GM12878 (cell line): ENCODE data around the gene CENPQ. TPM values are rescaled to one million over a fixed set of nuclear protein-coding genes. Genes with fewer than 3 reads are reported as not detected.
"Not testable (repeated sequence)": the region's sequence is repeated elsewhere in the genome, so short reads cannot be mapped to it uniquely, and the experiment has no call there.

Experiments used
- ATAC-seq: fragments of 200-7000 bp; cut with Tn5 transposase; 3 replicates; pipeline ENCODE4 v1.9.1; 2020; ENCODE audit warnings: mild to moderate bottlenecking, moderate library complexity
- BruUV-seq: library from RNA; stranded (reverse); fragments of 400-500 nt; replicated peaks from 2 replicates; lab custom pipeline; 2021; lab: Mats Ljungman, UMichigan
- CTCF ChIA-PET: fragments of 300-600 bp; sonication (Branson Sonifier 250); formaldehyde crosslinking; extraction: SDS; loops from one replicate; lab custom pipeline; 2021; ENCODE audit warnings: inconsistent platforms; lab: Yijun Ruan, JAX
- POLR2A ChIA-PET: fragments of 350-600 bp; formaldehyde crosslinking; extraction: SDS; loops from one replicate; lab custom pipeline; 2021; ENCODE audit warnings: inconsistent platforms; lab: Charles Lee
- RAD21 ChIA-PET: fragments of 300-600 bp; sonication (Branson Sonifier 250); formaldehyde crosslinking; loops from one replicate; lab custom pipeline; 2023; ENCODE audit warnings: antibody characterized with exemption; ENCODE audit not compliant: unreplicated experiment; lab: Charles Lee
- SMC1A ChIA-PET: fragments of 300-600 bp; sonication (Branson Sonifier 250); formaldehyde crosslinking; loops from one replicate; lab custom pipeline; 2023; ENCODE audit not compliant: unreplicated experiment, uncharacterized antibody; lab: Charles Lee
- DNase-seq: peaks from one replicate; pipeline ENCODE4 v3.0.0-alpha.2; 2011; ENCODE audit warnings: low read depth, low spot score
- FAIRE-seq: peaks from 3 replicates; lab custom pipeline; 2011; peaks lifted over from hg19 to GRCh38; lab: Jason Lieb, UNC
- H2AFZ ChIP-seq: 2 replicates; pipeline ENCODE4 v1.6.0; 2011; ENCODE audit warnings: low read depth, low read length, control low read depth; ENCODE audit not compliant: control insufficient read depth
- H3K27ac ChIP-seq: 2 replicates; pipeline ENCODE4 v1.5.1; 2011; ENCODE audit warnings: control low read depth; ENCODE audit not compliant: control insufficient read depth, insufficient read depth
- H3K27me3 ChIP-seq, 2 experiments: replicated peaks in 1 of 2; 2 replicates each; pipeline versions ENCODE4 v1.6.0 to v1.6.1; 2011; ENCODE audit warnings: low read length in 1 of 2; ENCODE audit not compliant: control insufficient read depth in 2 of 2, insufficient read depth in 2 of 2
- H3K36me3 ChIP-seq, 2 experiments: 2 replicates each; pipeline ENCODE4 v1.5.1; 2011; ENCODE audit warnings: low read length in 1 of 2; ENCODE audit not compliant: control insufficient read depth in 2 of 2, insufficient read depth in 2 of 2
- H3K4me1 ChIP-seq: 2 replicates; pipeline ENCODE4 v1.6.1; 2011; ENCODE audit warnings: mild to moderate bottlenecking, low read length, moderate library complexity, mixed read lengths; ENCODE audit not compliant: control insufficient read depth, insufficient read depth
- H3K4me2 ChIP-seq: 2 replicates; pipeline ENCODE4 v1.6.0; 2011; ENCODE audit warnings: control low read depth; ENCODE audit not compliant: control insufficient read depth, insufficient read depth
- H3K4me3 ChIP-seq: fragments of 200-600 bp; sonication (generic); 2 replicates; pipeline ENCODE4 v1.5.1; 2016
- H3K79me2 ChIP-seq: 2 replicates; pipeline ENCODE4 v1.6.0; 2011; ENCODE audit warnings: low read length; ENCODE audit not compliant: control insufficient read depth, insufficient read depth
- H3K9ac ChIP-seq: 2 replicates; pipeline ENCODE4 v1.8.0; 2011; ENCODE audit warnings: low read length, control low read depth, mixed read lengths; ENCODE audit not compliant: control insufficient read depth, insufficient read depth
- H3K9me3 ChIP-seq: replicated peaks from 3 replicates; pipeline ENCODE4 v1.5.1; 2011; ENCODE audit warnings: mild to moderate bottlenecking, low read length; ENCODE audit not compliant: control insufficient read depth, insufficient read depth
- H4K20me1 ChIP-seq: 2 replicates; pipeline ENCODE4 v1.6.0; 2011; ENCODE audit not compliant: control insufficient read depth, insufficient read depth
- WGBS: methylation state at CpG from one replicate; pipeline ENCODE4 v1.1.6; 2016; ENCODE audit warnings: low lambda C conversion rate; ENCODE audit not compliant: insufficient replicate concordance, insufficient coverage; ENCODE audit errors: missing lambda C conversion rate; 5-methylcytosine and 5-hydroxymethylcytosine counted together
- in situ Hi-C: fragments of 300-500 bp; cut with MboI; formaldehyde crosslinking; loops from 9 replicates; pipeline ENCODE4 v1.14.3; 2018; ENCODE audit warnings: mixed read lengths
- intact Hi-C: fragments of 100-400 bp; cut with micrococcal nuclease; formaldehyde crosslinking; loops from one replicate; pipeline ENCODE4 v1.14.2; 2022; ENCODE audit not compliant: unreplicated experiment
- polyA plus RNA-seq, 11 experiments: library from polyadenylated mRNA; depleted of rRNA in 4 of 11; unstranded in 6 of 11; stranded (reverse) in 5 of 11; fragments of >200 nt; fragmentation: Nextera tagmentation in 4 of 11; fragmentation: Illumina TruSeq in 1 of 11; extraction: Ambion mirVana in 4 of 11; extraction: Trizol in 1 of 11; gene quantifications; 1 replicate in 1 of 11; 2 replicates in 10 of 11; pipeline versions ENCODE4 v1.2.1 to v1.2.3, GENCODE V29; 2011 to 2016; ENCODE audit warnings: inconsistent platforms in 2 of 11, missing spikeins in 2 of 11, low read depth in 1 of 11
- total RNA-seq, 4 experiments: library from RNA; depleted of rRNA in 3 of 4; stranded (reverse); fragments of >200 nt in 3 of 4; fragmentation: Illumina TruSeq in 1 of 4; extraction: Trizol in 1 of 4; gene quantifications; 2 replicates each; pipeline versions ENCODE4 v1.2.1 to v1.2.3, GENCODE V29; 2013 to 2021

CENPQ gene
- total and polyA plus RNA-seq, 10 of the 15 experiments (the other 5 are each of a cell fraction or from before 2014, with no cell fraction given): 7.4 to 34.2 (median 17.8) TPM

- H4K20me1 ChIP-seq, H3K27ac ChIP-seq, H3K4me1 ChIP-seq, H3K9me3 ChIP-seq, RAD21 ChIA-PET, H3K4me2 ChIP-seq, DNase-seq, H3K27me3 ChIP-seq, POLR2A ChIA-PET, H2AFZ ChIP-seq, ATAC-seq, in situ Hi-C loops, FAIRE-seq, BruUV-seq, H3K4me3 ChIP-seq, H3K9ac ChIP-seq, H3K36me3 ChIP-seq, SMC1A ChIA-PET, intact Hi-C loops, H3K79me2 ChIP-seq: not testable (repeated sequence)
- CTCF ChIA-PET: interaction anchor here (0.6 kb wide), 1 partner anchor 1819 kb away, joined by 4 read pairs; no protein-coding TSS in a partner anchor
- WGBS: 96% methylated on average over 19 of the region's 22 CpGs
Observed at GRCh38 chr6:49481846-49482245, 18.7 kb downstream of the CENPQ start.

DNA sequence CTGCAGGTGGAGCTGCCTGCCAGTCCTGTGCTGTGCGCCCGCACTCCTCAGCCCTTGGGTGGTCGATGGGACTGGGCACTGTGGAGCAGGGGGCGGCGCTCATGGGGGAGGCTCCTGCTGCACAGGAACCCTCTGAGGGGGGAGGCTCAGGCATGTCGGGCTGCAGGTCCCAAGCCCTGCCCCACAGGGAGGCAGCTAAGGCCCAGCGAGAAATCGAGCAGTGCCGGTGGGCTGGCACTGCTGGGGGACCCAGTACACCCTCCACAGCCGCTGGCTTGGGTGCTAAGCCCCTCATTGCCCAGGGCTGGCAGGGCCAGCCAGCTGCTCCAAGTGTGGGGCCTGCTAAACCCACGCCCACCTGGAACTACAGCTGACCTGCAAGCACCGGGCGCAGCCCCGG, 20.2 kb downstream of the CENPQ start:
- H3K9me3 ChIP-seq, SMC1A ChIA-PET, intact Hi-C loops, H3K4me3 ChIP-seq, H3K36me3 ChIP-seq, DNase-seq, H3K79me2 ChIP-seq, H3K9ac ChIP-seq, H3K27ac ChIP-seq, POLR2A ChIA-PET, in situ Hi-C loops, ATAC-seq, RAD21 ChIA-PET, H3K27me3 ChIP-seq, H3K4me2 ChIP-seq, FAIRE-seq, H4K20me1 ChIP-seq, CTCF ChIA-PET, BruUV-seq, H3K4me1 ChIP-seq, H2AFZ ChIP-seq: not testable (repeated sequence)
- WGBS: 100% methylated on average over 10 of the region's 14 CpGs
